ENCODE data around the gene CPN2.

The CPN2 gene

GRCh38 chr3:194324823-194325327, 26.3 kb downstream of the CPN2 start:
- H3K27ac ChIP-seq, result no peak overlapping the region
- TF ChIP-seq CTCF (conservative IDR thresholded peaks at IDR 0.05; ENCODE audit: low read depth, low read length), result no peak
- no peak overlapping the region for H3K4me2 ChIP-seq
- no peak overlapping the region for H3K9ac ChIP-seq
- H3K36me3 ChIP-seq (ENCODE audit: insufficient read depth), result no peaks in the 10 kb centered on the region
- H3K4me3 ChIP-seq (IDR thresholded peaks at IDR 0.05; ENCODE audit: insufficient read depth, low read depth, low read length), result no peak overlapping the region
- no peaks in the 10 kb centered on the region for H4K20me1 ChIP-seq (ENCODE audit: insufficient read depth)
- no peaks in the 10 kb centered on the region for H3K79me2 ChIP-seq (ENCODE audit: insufficient read depth, low read depth)
- no peak overlapping the region for H2AFZ ChIP-seq (ENCODE audit: low read depth)
- no peaks in the 10 kb centered on the region for H3K27me3 ChIP-seq (ENCODE audit: insufficient read depth, low read depth)
- no peaks in the 10 kb centered on the region for H3K4me1 ChIP-seq (ENCODE audit: low read depth, poor library complexity, severe bottlenecking)

- Histone ChIP-seq H3K79me2 (ENCODE audit: insufficient read depth, low read depth) (no peaks in the 10 kb centered on the region), H3K4me3 (IDR thresholded peaks at IDR 0.05; ENCODE audit: insufficient read depth, low read depth, low read length) (no peak overlapping the region), H3K4me2 (no peak overlapping the region), H2AFZ (ENCODE audit: low read depth) (no peak overlapping the region), H3K4me1 (ENCODE audit: low read depth, poor library complexity, severe bottlenecking) (no peaks in the 10 kb centered on the region), H3K27me3 (ENCODE audit: insufficient read depth, low read depth) (no peaks in the 10 kb centered on the region), H4K20me1 (ENCODE audit: insufficient read depth) (no peaks in the 10 kb centered on the region), H3K27ac (no peak overlapping the region), H3K36me3 (ENCODE audit: insufficient read depth) (no peaks in the 10 kb centered on the region), H3K9ac (no peak overlapping the region)
- TF ChIP-seq CTCF (conservative IDR thresholded peaks at IDR 0.05; ENCODE audit: low read depth, low read length), result no peak
Measured at GRCh38 chr3:194323785-194324735, 27.1 kb downstream of the CPN2 start.

GRCh38 chr3:194322678-194323211, 28.4 kb downstream of the CPN2 start:
- H3K4me1 ChIP-seq (ENCODE audit: low read depth, poor library complexity, severe bottlenecking), result no peaks in the 10 kb centered on the region
- no peak overlapping the region for H3K27ac ChIP-seq
- H3K4me3 ChIP-seq (IDR thresholded peaks at IDR 0.05; ENCODE audit: insufficient read depth, low read depth, low read length), result no peak overlapping the region
- TF ChIP-seq CTCF (conservative IDR thresholded peaks at IDR 0.05; ENCODE audit: low read depth, low read length), result no peak
- no peaks in the 10 kb centered on the region for H4K20me1 ChIP-seq (ENCODE audit: insufficient read depth)
- no peak overlapping the region for H3K9ac ChIP-seq
- H3K4me2 ChIP-seq, result no peak overlapping the region
- no peak overlapping the region for H2AFZ ChIP-seq (ENCODE audit: low read depth)
- no peaks in the 10 kb centered on the region for H3K36me3 ChIP-seq (ENCODE audit: insufficient read depth)
- H3K79me2 ChIP-seq (ENCODE audit: insufficient read depth, low read depth), result no peaks in the 10 kb centered on the region
- no peaks in the 10 kb centered on the region for H3K27me3 ChIP-seq (ENCODE audit: insufficient read depth, low read depth)

GRCh38 chr3:194321693-194322640, 29.2 kb downstream of the CPN2 start:
- Histone ChIP-seq H3K4me3 (IDR thresholded peaks at IDR 0.05; ENCODE audit: insufficient read depth, low read depth, low read length) (no peak overlapping the region), H3K79me2 (ENCODE audit: insufficient read depth, low read depth) (no peaks in the 10 kb centered on the region), H3K4me2 (no peak overlapping the region), H3K27ac (no peak overlapping the region), H3K4me1 (ENCODE audit: low read depth, poor library complexity, severe bottlenecking) (no peaks in the 10 kb centered on the region), H3K9ac (no peak overlapping the region), H3K36me3 (ENCODE audit: insufficient read depth) (no peaks in the 10 kb centered on the region), H4K20me1 (ENCODE audit: insufficient read depth) (no peaks in the 10 kb centered on the region), H3K27me3 (ENCODE audit: insufficient read depth, low read depth) (no peaks in the 10 kb centered on the region), H2AFZ (ENCODE audit: low read depth) (no peak overlapping the region)
- no peak for TF ChIP-seq CTCF (conservative IDR thresholded peaks at IDR 0.05; ENCODE audit: low read depth, low read length)
